WTC11 (cell line): ENCODE data around the gene HSF2BP.

Experiments used
- ATF6 ChIP-seq: sonication (generic); formaldehyde crosslinking; IDR thresholded peaks from 2 replicates; pipeline ENCODE4 v1.8.1; 2023; ENCODE audit warnings: mild to moderate bottlenecking, missing genetic modification reagents
- CTCF ChIP-seq: fragments of 200-600 bp; IDR thresholded peaks from 2 replicates; pipeline ENCODE4 v1.8.0; 2022; ENCODE audit warnings: antibody characterized with exemption
- E2F4 ChIP-seq: sonication (generic); formaldehyde crosslinking; IDR thresholded peaks from 2 replicates; pipeline ENCODE4 v1.8.1; 2022; ENCODE audit warnings: low read depth, mild to moderate bottlenecking, moderate library complexity, missing genetic modification reagents, borderline replicate concordance
- ESRRA ChIP-seq: sonication (generic); formaldehyde crosslinking; IDR thresholded peaks from 2 replicates; pipeline ENCODE4 v1.8.1; 2022; ENCODE audit warnings: mild to moderate bottlenecking, missing genetic modification reagents, borderline replicate concordance
- FOXP4 ChIP-seq: sonication (generic); formaldehyde crosslinking; IDR thresholded peaks from 2 replicates; pipeline ENCODE4 v1.8.0; 2022; ENCODE audit warnings: mild to moderate bottlenecking, missing genetic modification reagents
- MXD4 ChIP-seq: fragments of 250-450 bp; sonication (Bioruptor Pico); IDR thresholded peaks from 2 replicates; pipeline ENCODE4 v1.8.0; 2021; ENCODE audit warnings: mild to moderate bottlenecking, moderate library complexity, borderline replicate concordance
- MYBL2 ChIP-seq: sonication (generic); formaldehyde crosslinking; IDR thresholded peaks from 2 replicates; pipeline ENCODE4 v1.8.1; 2023; ENCODE audit warnings: mild to moderate bottlenecking, moderate library complexity, missing genetic modification reagents
- NFYB ChIP-seq: sonication (generic); formaldehyde crosslinking; conservative IDR thresholded peaks from 2 replicates; pipeline ENCODE4 v1.8.0; 2022; ENCODE audit warnings: low read depth, missing genetic modification reagents
- SP1 ChIP-seq: sonication (generic); formaldehyde crosslinking; conservative IDR thresholded peaks from 2 replicates; pipeline ENCODE4 v1.8.1; 2022; ENCODE audit warnings: missing genetic modification reagents
- TEAD4 ChIP-seq: sonication (generic); formaldehyde crosslinking; IDR thresholded peaks from 2 replicates; pipeline ENCODE4 v1.8.0; 2022; ENCODE audit warnings: mild to moderate bottlenecking, missing genetic modification reagents
- USF2 ChIP-seq: sonication (generic); formaldehyde crosslinking; IDR thresholded peaks from 2 replicates; pipeline ENCODE4 v1.8.1; 2023; ENCODE audit warnings: mild to moderate bottlenecking, missing genetic modification reagents, moderate library complexity
- ZNF138 ChIP-seq: sonication (generic); formaldehyde crosslinking; conservative IDR thresholded peaks from 2 replicates; pipeline ENCODE4 v1.8.1; 2022; ENCODE audit warnings: mild to moderate bottlenecking, moderate library complexity, missing genetic modification reagents
- ZNF281 ChIP-seq: sonication (generic); formaldehyde crosslinking; IDR thresholded peaks from 2 replicates; pipeline ENCODE4 v1.8.0; 2023; ENCODE audit warnings: mild to moderate bottlenecking, missing genetic modification reagents

- TF ChIP-seq SP1 (CRISPR knock-in tag) (no peak), USF2 (CRISPR knock-in tag) (no peak), ESRRA (CRISPR knock-in tag) (no peak), NFYB (CRISPR knock-in tag) (no peak), CTCF (no peak), MYBL2 (CRISPR knock-in tag) (no peak), E2F4 (CRISPR knock-in tag) (no peak), ZNF138 (no peak), TEAD4 (CRISPR knock-in tag) (no peak), FOXP4 (CRISPR knock-in tag) (no peak), MXD4 (no peak), ATF6 (CRISPR knock-in tag) (no peak), ZNF281 (no peak)
Observed at GRCh38 chr21:43664358-43664757, 5.1 kb upstream of the HSF2BP start.
